ENCODE results near the gene CEP85L.

DNA sequence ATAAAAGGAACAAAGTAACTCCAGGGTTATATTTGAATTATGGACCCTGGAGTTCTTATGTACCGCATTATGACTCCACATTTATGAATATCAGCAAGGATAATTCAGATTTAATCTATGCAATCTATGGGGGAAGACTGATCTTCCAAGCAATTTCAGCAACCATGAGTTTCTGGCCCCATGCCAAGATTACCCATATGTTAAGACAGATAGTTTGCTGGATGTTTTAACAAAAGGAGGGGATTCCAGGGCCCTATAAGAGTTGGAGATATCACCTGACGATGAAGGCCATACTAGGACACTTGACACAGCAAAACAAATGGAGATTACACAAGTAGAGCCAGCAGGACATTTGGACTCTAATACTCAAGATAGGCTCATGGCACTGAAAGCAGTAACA is 149.2 kb downstream of the CEP85L start:
- TF ChIP-seq, protein P1, sequence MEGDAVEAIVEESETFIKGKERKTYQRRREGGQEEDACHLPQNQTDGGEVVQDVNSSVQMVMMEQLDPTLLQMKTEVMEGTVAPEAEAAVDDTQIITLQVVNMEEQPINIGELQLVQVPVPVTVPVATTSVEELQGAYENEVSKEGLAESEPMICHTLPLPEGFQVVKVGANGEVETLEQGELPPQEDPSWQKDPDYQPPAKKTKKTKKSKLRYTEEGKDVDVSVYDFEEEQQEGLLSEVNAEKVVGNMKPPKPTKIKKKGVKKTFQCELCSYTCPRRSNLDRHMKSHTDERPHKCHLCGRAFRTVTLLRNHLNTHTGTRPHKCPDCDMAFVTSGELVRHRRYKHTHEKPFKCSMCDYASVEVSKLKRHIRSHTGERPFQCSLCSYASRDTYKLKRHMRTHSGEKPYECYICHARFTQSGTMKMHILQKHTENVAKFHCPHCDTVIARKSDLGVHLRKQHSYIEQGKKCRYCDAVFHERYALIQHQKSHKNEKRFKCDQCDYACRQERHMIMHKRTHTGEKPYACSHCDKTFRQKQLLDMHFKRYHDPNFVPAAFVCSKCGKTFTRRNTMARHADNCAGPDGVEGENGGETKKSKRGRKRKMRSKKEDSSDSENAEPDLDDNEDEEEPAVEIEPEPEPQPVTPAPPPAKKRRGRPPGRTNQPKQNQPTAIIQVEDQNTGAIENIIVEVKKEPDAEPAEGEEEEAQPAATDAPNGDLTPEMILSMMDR (IDR thresholded peaks at IDR 0.05), result no peak
- no peak for TF ChIP-seq POLR2A (IDR thresholded peaks at IDR 0.05)
